Mesendoderm (in vitro differentiated cells): Measurements from ENCODE around the gene ACOT11.

ENCODE experiments used
- DNase-seq: peaks from one replicate; pipeline ENCODE4 v3.0.0; 2013
- H2AK5ac ChIP-seq: 2 replicates; pipeline ENCODE4 v1.6.1; 2013; ENCODE audit warnings: low read length, inconsistent platforms
- H2BK120ac ChIP-seq: 2 replicates; pipeline ENCODE4 v1.6.1; 2013; ENCODE audit warnings: low read depth, mild to moderate bottlenecking, low read length, moderate library complexity, mixed read lengths
- H2BK15ac ChIP-seq: replicated peaks from 2 replicates; pipeline ENCODE4 v1.6.1; 2013; ENCODE audit warnings: low read depth, mild to moderate bottlenecking, moderate library complexity
- H2BK5ac ChIP-seq: 2 replicates; pipeline ENCODE4 v1.6.1; 2013; ENCODE audit warnings: low read length, inconsistent platforms
- H3K18ac ChIP-seq: 2 replicates; pipeline ENCODE4 v1.6.1; 2013; ENCODE audit warnings: mild to moderate bottlenecking, low read length, mixed read lengths
- H3K23ac ChIP-seq: one replicate; pipeline ENCODE4 v1.6.1; 2013; ENCODE audit warnings: low read length
- H3K27ac ChIP-seq: 2 replicates; pipeline ENCODE4 v1.5.1; 2013; ENCODE audit warnings: low read depth, mild to moderate bottlenecking, inconsistent platforms, low read length, moderate library complexity
- H3K27me3 ChIP-seq: 2 replicates; pipeline ENCODE4 v1.6.1; 2013; ENCODE audit warnings: low read length, control low read depth, mild to moderate bottlenecking, inconsistent platforms; ENCODE audit not compliant: insufficient read depth, poor library complexity
- H3K36me3 ChIP-seq: 2 replicates; pipeline ENCODE4 v1.6.1; 2013; ENCODE audit warnings: low read length, inconsistent platforms; ENCODE audit not compliant: control insufficient read depth, insufficient read depth
- H3K4ac ChIP-seq: one replicate; pipeline ENCODE4 v1.6.1; 2013; ENCODE audit warnings: low read depth, mild to moderate bottlenecking, low read length, moderate library complexity
- H3K4me1 ChIP-seq: 2 replicates; pipeline ENCODE4 v1.6.1; 2013; ENCODE audit warnings: low read depth, low read length, inconsistent platforms; ENCODE audit not compliant: control insufficient read depth
- H3K4me2 ChIP-seq: 2 replicates; pipeline ENCODE4 v1.6.1; 2013; ENCODE audit warnings: low read length
- H3K4me3 ChIP-seq: 2 replicates; pipeline ENCODE4 v1.5.1; 2013; ENCODE audit warnings: mild to moderate bottlenecking, low read length
- H3K56ac ChIP-seq: one replicate; pipeline ENCODE4 v1.6.1; 2013; ENCODE audit warnings: low read length
- H3K79me1 ChIP-seq: 2 replicates; pipeline ENCODE4 v1.6.1; 2013; ENCODE audit warnings: low read length, inconsistent platforms
- H3K79me2 ChIP-seq: 2 replicates; pipeline ENCODE4 v1.6.1; 2013; ENCODE audit warnings: mild to moderate bottlenecking, low read length; ENCODE audit not compliant: control insufficient read depth, insufficient read depth
- H3K9ac ChIP-seq: 2 replicates; pipeline ENCODE4 v1.6.1; 2013; ENCODE audit warnings: low read length, inconsistent platforms
- H4K5ac ChIP-seq: one replicate; pipeline ENCODE4 v1.6.1; 2013; ENCODE audit warnings: low read length
- H4K8ac ChIP-seq: one replicate; pipeline ENCODE4 v1.6.1; 2013; ENCODE audit warnings: low read depth, mild to moderate bottlenecking, control low read depth, low read length, moderate library complexity
- WGBS: extraction: QIAGEN DNeasy Blood & Tissue Kit; methylation state at CpG from one replicate; pipeline ENCODE4 v1.1.7; 2013; ENCODE audit warnings: low lambda C conversion rate, missing lambda C conversion rate; ENCODE audit not compliant: insufficient coverage; ENCODE audit errors: extremely low coverage; 5-methylcytosine and 5-hydroxymethylcytosine counted together

Gene ACOT11

GRCh38 chr1:54584575-54584974 lies 36.5 kb downstream of the ACOT11 start:
- H4K5ac ChIP-seq: no peak overlapping the region
- no peak overlapping the region for H3K4me2 ChIP-seq
- H3K18ac ChIP-seq: no peak overlapping the region
- DNase-seq: no peak
- H3K27me3 ChIP-seq: no peaks in the 10 kb centered on the region
- H3K4ac ChIP-seq: no peak overlapping the region
- no peaks in the 10 kb centered on the region for H3K4me1 ChIP-seq
- WGBS: no CpG with 5 or more reads among the region's 17 CpGs
- no peak overlapping the region for H2BK120ac ChIP-seq
- no peak overlapping the region for H3K56ac ChIP-seq
- no peak overlapping the region for H3K4me3 ChIP-seq
- no peak overlapping the region for H3K27ac ChIP-seq
- no peak overlapping the region for H4K8ac ChIP-seq
- no peaks in the 10 kb centered on the region for H3K79me1 ChIP-seq
- no peak overlapping the region for H3K9ac ChIP-seq
- H3K36me3 ChIP-seq: no peaks in the 10 kb centered on the region
- H2BK15ac ChIP-seq: no peak overlapping the region
- H2AK5ac ChIP-seq: no peak overlapping the region
- no peaks in the 10 kb centered on the region for H3K79me2 ChIP-seq
- H3K23ac ChIP-seq: no peak overlapping the region
- H2BK5ac ChIP-seq: no peak overlapping the region

GRCh38 chr1:54585181-54586066 lies 37.4 kb downstream of the ACOT11 start:
- Histone ChIP-seq H3K27me3 (no peaks in the 10 kb centered on the region), H2AK5ac (no peak overlapping the region), H3K79me2 (no peaks in the 10 kb centered on the region), H3K18ac (no peak overlapping the region), H3K4me3 (no peak overlapping the region), H4K5ac (no peak overlapping the region), H3K9ac (no peak overlapping the region), H2BK15ac (no peak overlapping the region), H3K27ac (no peak overlapping the region), H3K23ac (no peak overlapping the region), H2BK120ac (no peak overlapping the region), H3K79me1 (no peaks in the 10 kb centered on the region), H3K4me2 (no peak overlapping the region), H3K4me1 (no peaks in the 10 kb centered on the region), H2BK5ac (no peak overlapping the region), H4K8ac (no peak overlapping the region), H3K36me3 (no peaks in the 10 kb centered on the region), H3K56ac (no peak overlapping the region), H3K4ac (no peak overlapping the region)
- DNase-seq: no peak
- WGBS: no CpG with 5 or more reads among the region's 15 CpGs

- no peaks in the 10 kb centered on the region for H3K36me3 ChIP-seq
- H3K18ac ChIP-seq: no peak overlapping the region
- no peak overlapping the region for H3K4me3 ChIP-seq
- no peak overlapping the region for H4K5ac ChIP-seq
- no CpG with 5 or more reads among the region's 2 CpGs for WGBS
- no peak overlapping the region for H3K4ac ChIP-seq
- no peak overlapping the region for H2AK5ac ChIP-seq
- no peak overlapping the region for H2BK15ac ChIP-seq
- H3K56ac ChIP-seq: no peak overlapping the region
- no peak overlapping the region for H3K27ac ChIP-seq
- H3K79me1 ChIP-seq: no peaks in the 10 kb centered on the region
- no peak for DNase-seq
- H2BK120ac ChIP-seq: no peak overlapping the region
- H2BK5ac ChIP-seq: no peak overlapping the region
- H3K4me2 ChIP-seq: no peak overlapping the region
- no peak overlapping the region for H4K8ac ChIP-seq
- H3K27me3 ChIP-seq: no peaks in the 10 kb centered on the region
- no peaks in the 10 kb centered on the region for H3K4me1 ChIP-seq
- H3K9ac ChIP-seq: no peak overlapping the region
- no peak overlapping the region for H3K23ac ChIP-seq
- no peaks in the 10 kb centered on the region for H3K79me2 ChIP-seq
These were observed 40.3 kb downstream of the ACOT11 start for GRCh38 chr1:54588377-54588776.

GRCh38 chr1:54591127-54591756 lies 43.2 kb downstream of the ACOT11 start:
- no peak overlapping the region for H2BK15ac ChIP-seq
- no peak for DNase-seq

GRCh38 chr1:54593571-54594160 lies 45.6 kb downstream of the ACOT11 start:
- no peak overlapping the region for H3K4me2 ChIP-seq
- H3K79me1 ChIP-seq: no peaks in the 10 kb centered on the region
- H3K4me1 ChIP-seq: no peaks in the 10 kb centered on the region
- DNase-seq: no peak
- H2AK5ac ChIP-seq: no peak overlapping the region
- no peak overlapping the region for H3K4me3 ChIP-seq
- no peak overlapping the region for H2BK5ac ChIP-seq
- no peak overlapping the region for H3K18ac ChIP-seq
- H2BK120ac ChIP-seq: no peak overlapping the region
- H3K9ac ChIP-seq: no peak overlapping the region
- H3K23ac ChIP-seq: no peak overlapping the region
- no peaks in the 10 kb centered on the region for H3K36me3 ChIP-seq
- no peak overlapping the region for H3K4ac ChIP-seq
- no peak overlapping the region for H3K27ac ChIP-seq
- WGBS: no CpG with 5 or more reads among the region's 10 CpGs
- H4K5ac ChIP-seq: no peak overlapping the region
- no peaks in the 10 kb centered on the region for H3K79me2 ChIP-seq
- no peak overlapping the region for H4K8ac ChIP-seq
- H3K27me3 ChIP-seq: no peaks in the 10 kb centered on the region
- H3K56ac ChIP-seq: no peak overlapping the region
- no peak overlapping the region for H2BK15ac ChIP-seq

More at GRCh38 chr1:54591127-54591756, 43.2 kb downstream of the ACOT11 start:
- no peak overlapping the region for H4K5ac ChIP-seq
- H3K36me3 ChIP-seq: no peaks in the 10 kb centered on the region
- no CpG with 5 or more reads among the region's 5 CpGs for WGBS
- no peak overlapping the region for H2BK120ac ChIP-seq
- H2BK5ac ChIP-seq: no peak overlapping the region
- no peak overlapping the region for H3K4me2 ChIP-seq
- H3K18ac ChIP-seq: no peak overlapping the region
- no peak overlapping the region for H3K9ac ChIP-seq
- H3K4ac ChIP-seq: no peak overlapping the region
- H3K56ac ChIP-seq: no peak overlapping the region
- H3K4me1 ChIP-seq: no peaks in the 10 kb centered on the region
- no peaks in the 10 kb centered on the region for H3K27me3 ChIP-seq
- H3K27ac ChIP-seq: no peak overlapping the region
- no peaks in the 10 kb centered on the region for H3K79me2 ChIP-seq
- no peak overlapping the region for H2AK5ac ChIP-seq
- H3K79me1 ChIP-seq: no peaks in the 10 kb centered on the region
- H3K23ac ChIP-seq: no peak overlapping the region
- no peak overlapping the region for H4K8ac ChIP-seq
- no peak overlapping the region for H3K4me3 ChIP-seq
